HepG2 (cell line): Measurements from ENCODE around the gene SMPD3. TPM values are rescaled to one million over a fixed set of nuclear protein-coding genes. Genes with fewer than 3 reads are reported as not detected.

Experiments
- ATAC-seq: fragments of 200-7000 bp; cut with Tn5 transposase; 3 replicates; pipeline ENCODE4 v1.9.1; 2020; ENCODE audit warnings: mild to moderate bottlenecking, moderate library complexity
- BruUV-seq: library from RNA; stranded (reverse); fragments of 400-500 nt; replicated peaks from 2 replicates; lab custom pipeline; 2021; lab: Mats Ljungman, UMichigan
- CTCF ChIA-PET: fragments of 300-600 bp; formaldehyde crosslinking; extraction: SDS; loops from one replicate; lab custom pipeline; 2021; ENCODE audit warnings: low total read pairs, inconsistent platforms, low intra/inter-chr PET ratio; lab: Yijun Ruan, JAX
- POLR2A ChIA-PET: fragments of 350-600 bp; sonication (Branson Sonifier 250); formaldehyde crosslinking; loops from one replicate; lab custom pipeline; 2020; ENCODE audit warnings: antibody characterized with exemption, inconsistent platforms; lab: Yijun Ruan, JAX
- DNase-seq: peaks from one replicate; pipeline ENCODE4 v3.0.0-alpha.2; 2015; ENCODE audit warnings: low spot score
- FAIRE-seq: peaks from 3 replicates; lab custom pipeline; 2011; peaks lifted over from hg19 to GRCh38; lab: Jason Lieb, UNC
- H2AFZ ChIP-seq: one replicate; pipeline ENCODE4 v1.6.1; 2011; ENCODE audit warnings: low read length, inconsistent platforms
- H3K27ac ChIP-seq: fragments of 300-600 bp; 3 replicates; pipeline ENCODE4 v1.8.0; 2011; ENCODE audit warnings: mixed run types, mild to moderate bottlenecking, mixed read lengths, low read length, inconsistent platforms; ENCODE audit not compliant: insufficient read depth; ENCODE audit errors: extremely low read length
- H3K27me3 ChIP-seq, 2 experiments: fragments of 200-600 bp in 1 of 2; 2 replicates in 1 of 2; 3 replicates in 1 of 2; pipeline versions ENCODE4 v1.6.0 to v1.8.0; 2011; ENCODE audit warnings: low read length in 2 of 2, mild to moderate bottlenecking in 2 of 2, moderate library complexity in 2 of 2, inconsistent platforms in 1 of 2; ENCODE audit not compliant: insufficient read depth in 2 of 2, control insufficient read depth in 1 of 2
- H3K36me3 ChIP-seq, 2 experiments: fragments of 200-600 bp in 1 of 2; replicated peaks in 1 of 2; 2 replicates in 1 of 2; 3 replicates in 1 of 2; pipeline versions ENCODE4 v1.5.1 to v1.8.0; 2011; ENCODE audit warnings: low read length in 2 of 2, inconsistent platforms in 1 of 2; ENCODE audit not compliant: insufficient read depth in 2 of 2, control insufficient read depth in 1 of 2
- H3K4me1 ChIP-seq: 2 replicates; pipeline ENCODE4 v1.5.1; 2012; ENCODE audit warnings: low read length, inconsistent platforms; ENCODE audit not compliant: insufficient read depth
- H3K4me2 ChIP-seq: 2 replicates; pipeline ENCODE4 v1.6.0; 2011; ENCODE audit warnings: low read depth, low read length, inconsistent platforms
- H3K4me3 ChIP-seq, 3 experiments: fragments of 200-600 bp in 1 of 3; sonication (generic), shearing (Covaris generic) in 1 of 3; replicated peaks in 1 of 3; 2 replicates each; pipeline ENCODE4 v1.5.1; 2011 to 2016; ENCODE audit warnings: low read length in 3 of 3, inconsistent platforms in 2 of 3, low read depth in 2 of 3, mild to moderate bottlenecking in 2 of 3, control low read depth in 1 of 3, mixed read lengths in 1 of 3; ENCODE audit not compliant: insufficient read depth in 1 of 3
- H3K79me2 ChIP-seq: one replicate; pipeline ENCODE4 v1.6.1; 2011; ENCODE audit warnings: low read length, inconsistent platforms; ENCODE audit not compliant: insufficient read depth
- H3K9ac ChIP-seq: 2 replicates; pipeline ENCODE4 v1.6.0; 2011; ENCODE audit warnings: mild to moderate bottlenecking, low read depth, low read length, inconsistent platforms; ENCODE audit not compliant: insufficient read depth
- H3K9me3 ChIP-seq: 2 replicates; pipeline ENCODE4 v1.5.1; 2012; ENCODE audit warnings: mild to moderate bottlenecking, low read length
- H4K20me1 ChIP-seq: 2 replicates; pipeline ENCODE4 v1.6.0; 2011; ENCODE audit warnings: inconsistent platforms, mild to moderate bottlenecking, low read length, moderate library complexity; ENCODE audit not compliant: insufficient read depth
- BRCA1 ChIP-seq: sonication (generic); formaldehyde crosslinking; IDR thresholded peaks from 2 replicates; pipeline ENCODE4 v1.4.0; 2020; ENCODE audit warnings: missing genetic modification reagents
- CENPBD1 ChIP-seq: sonication (generic); formaldehyde crosslinking; IDR thresholded peaks from 2 replicates; pipeline ENCODE4 v1.8.0; 2022; ENCODE audit warnings: missing genetic modification reagents, low read depth, mild to moderate bottlenecking, borderline replicate concordance
- DRAP1 ChIP-seq: IDR thresholded peaks from 2 replicates; pipeline ENCODE4 v1.6.1; 2016; ENCODE audit warnings: missing genetic modification reagents, missing compliant biosample characterization
- ELF4 ChIP-seq: sonication (generic); formaldehyde crosslinking; IDR thresholded peaks from 2 replicates; pipeline ENCODE4 v1.5.0; 2020; ENCODE audit warnings: missing genetic modification reagents, mild to moderate bottlenecking, moderate library complexity, borderline replicate concordance
- ELK4 ChIP-seq: sonication (generic); formaldehyde crosslinking; IDR thresholded peaks from 2 replicates; pipeline ENCODE4 v1.9.0; 2021; ENCODE audit warnings: missing genetic modification reagents, borderline replicate concordance
- FOXP1 ChIP-seq, 2 experiments: fragments of 450-650 bp in 1 of 2; IDR thresholded peaks; 2 replicates each; pipeline ENCODE4 v1.6.1; 2017 to 2018; ENCODE audit warnings: antibody characterized with exemption in 1 of 2
- HNRNPLL ChIP-seq: fragments of 200-400 bp; formaldehyde crosslinking; IDR thresholded peaks from 2 replicates; pipeline ENCODE4 v1.6.1; 2017; ENCODE audit warnings: mild to moderate bottlenecking, low read depth, low read length; ENCODE audit not compliant: poor library complexity, severe bottlenecking
- MAFK ChIP-seq, 2 experiments: IDR thresholded peaks in 1 of 2; conservative IDR thresholded peaks in 1 of 2; 2 replicates each; pipeline ENCODE4 v1.6.1; 2011; ENCODE audit warnings: improper control_type of control experiment in 2 of 2, low read length in 2 of 2
- MLX ChIP-seq: IDR thresholded peaks from 2 replicates; pipeline ENCODE4 v1.6.1; 2016
- NFIC ChIP-seq: IDR thresholded peaks from 2 replicates; pipeline ENCODE4 v1.6.1; 2012; ENCODE audit warnings: mild to moderate bottlenecking, low read length, inconsistent platforms
- RXRA ChIP-seq: sonication (generic); formaldehyde crosslinking; IDR thresholded peaks from 2 replicates; pipeline ENCODE4 v1.5.1; 2020; ENCODE audit warnings: missing genetic modification reagents
- SNRNP70 ChIP-seq: fragments of 200-400 bp; formaldehyde crosslinking; IDR thresholded peaks from 2 replicates; pipeline ENCODE4 v1.6.1; 2017; ENCODE audit warnings: mild to moderate bottlenecking, low read depth, low read length, moderate library complexity
- SRSF9 ChIP-seq: fragments of 200-400 bp; formaldehyde crosslinking; IDR thresholded peaks from 2 replicates; pipeline ENCODE4 v1.6.1; 2018; ENCODE audit warnings: borderline replicate concordance, mild to moderate bottlenecking, low read depth, low read length; ENCODE audit not compliant: insufficient read depth, poor library complexity, severe bottlenecking
- SSRP1 ChIP-seq: IDR thresholded peaks from 2 replicates; pipeline ENCODE4 v1.6.1; 2016; ENCODE audit warnings: control low read depth
- TAF15 ChIP-seq: fragments of 200-400 bp; formaldehyde crosslinking; IDR thresholded peaks from one replicate; pipeline ENCODE4 v1.6.1; 2018; ENCODE audit warnings: mild to moderate bottlenecking, low read depth, low read length; ENCODE audit not compliant: poor library complexity, severe bottlenecking
- TARDBP ChIP-seq: sonication (generic); formaldehyde crosslinking; IDR thresholded peaks from 2 replicates; pipeline ENCODE4 v1.8.0; 2022; ENCODE audit warnings: mild to moderate bottlenecking, missing genetic modification reagents
- ZFP90 ChIP-seq: sonication (generic); formaldehyde crosslinking; IDR thresholded peaks from 2 replicates; pipeline ENCODE4 v1.8.0; 2022; ENCODE audit warnings: missing genetic modification reagents, mild to moderate bottlenecking, inconsistent platforms, borderline replicate concordance
- ZNF343 ChIP-seq: sonication (generic); formaldehyde crosslinking; IDR thresholded peaks from 2 replicates; pipeline ENCODE4 v1.4.0; 2020; ENCODE audit warnings: mild to moderate bottlenecking, missing genetic modification reagents
- ZNF549 ChIP-seq: sonication (generic); formaldehyde crosslinking; IDR thresholded peaks from 2 replicates; pipeline ENCODE4 v1.5.0; 2020; ENCODE audit warnings: missing genetic modification reagents
- ZSCAN25 ChIP-seq: sonication (generic); formaldehyde crosslinking; IDR thresholded peaks from 2 replicates; pipeline ENCODE4 v1.8.0; 2022; ENCODE audit warnings: mild to moderate bottlenecking, missing genetic modification reagents
- WGBS: methylation state at CpG from one replicate; pipeline ENCODE4 v1.1.6; 2017; ENCODE audit warnings: low lambda C conversion rate; 5-methylcytosine and 5-hydroxymethylcytosine counted together
- in situ Hi-C: cut with HindIII; loops from 2 replicates; pipeline ENCODE4 v1.10.0; 2017; ENCODE audit warnings: low pct_unique_long_range_greater_than_20kb; ENCODE audit not compliant: extremely low pct_ligation_motif_present
- intact Hi-C: fragments of 100-400 bp; cut with micrococcal nuclease; formaldehyde crosslinking; loops from one replicate; pipeline ENCODE4 v1.10.0; 2022; ENCODE audit not compliant: unreplicated experiment
- polyA plus RNA-seq, 8 experiments: library from polyadenylated mRNA; depleted of rRNA in 3 of 8; stranded (reverse) in 7 of 8; unstranded in 1 of 8; fragments of >200 nt; fragmentation: Illumina TruSeq in 4 of 8; extraction: Trizol in 4 of 8; gene quantifications; 2 replicates each; pipeline versions ENCODE4 v1.2.1 to v1.2.3, GENCODE V29; 2011 to 2016; ENCODE audit warnings: low read depth in 4 of 8, missing spikeins in 1 of 8, mixed read lengths in 1 of 8; ENCODE audit not compliant: insufficient read depth in 1 of 8
- total RNA-seq, 5 experiments: library from RNA; depleted of rRNA; stranded (reverse); fragments of >200 nt; fragmentation: Illumina TruSeq; extraction: Trizol; gene quantifications; 2 replicates each; pipeline ENCODE4 v1.2.3, GENCODE V29; 2016; ENCODE audit warnings: low read depth in 1 of 5

Gene SMPD3
- total and polyA plus RNA-seq, 2 of the 13 experiments (the other 11 are each of a cell fraction or from before 2014, with no cell fraction given) = 0.07 to 0.32 TPM

GRCh38 chr16:68493412-68494070, 45.2 kb upstream of the SMPD3 start:
- Histone ChIP-seq H3K4me3 (no peak overlapping the region), H3K27me3 (peaks cover 0 to 3% of the 10 kb centered on the region in 2 experiments; a peak in 2 of 5 replicates), H3K79me2 (no peaks in the 10 kb centered on the region), H3K9ac (no peak overlapping the region), H3K27ac (no peak overlapping the region), H3K9me3 (peaks cover 12% of the 10 kb centered on the region), H4K20me1 (no peaks in the 10 kb centered on the region), H2AFZ (no peak overlapping the region), H3K4me2 (no peak overlapping the region), H3K4me1 (no peaks in the 10 kb centered on the region), H3K36me3 (no peaks in the 10 kb centered on the region)
- POLR2A ChIA-PET = no interaction called here
- no peak for TF ChIP-seq CENPBD1 (CRISPR knock-in tag)
- no peak for TF ChIP-seq ZSCAN25 (CRISPR knock-in tag)
- no peak for TF ChIP-seq ELF4
- no peak for TF ChIP-seq ELK4 (CRISPR knock-in tag)
- no peak for TF ChIP-seq MLX (CRISPR knock-in tag)
- no peak for TF ChIP-seq SNRNP70
- TF ChIP-seq RXRA = no peak
- TF ChIP-seq ZNF549 (CRISPR knock-in tag) = no peak
- no peak for TF ChIP-seq SRSF9
- TF ChIP-seq FOXP1 (IDR thresholded peaks at IDR 0.05) = no peak
- TF ChIP-seq FOXP1 (CRISPR knock-in tag; IDR thresholded peaks at IDR 0.05) = no peak
- no peak for TF ChIP-seq TARDBP (CRISPR knock-in tag)
- TF ChIP-seq DRAP1 (CRISPR knock-in tag) = no peak
- no peak for TF ChIP-seq BRCA1
- TF ChIP-seq TAF15 = no peak
- TF ChIP-seq ZNF343 = no peak
- TF ChIP-seq MAFK (conservative IDR thresholded peaks at IDR 0.05 in 1 of 2, IDR thresholded peaks at IDR 0.05 in 1 of 2; ENCODE audit: low read length in 2 of 2) = no peak
- no peak for TF ChIP-seq ZFP90
- TF ChIP-seq SSRP1 (CRISPR knock-in tag) = no peak
- TF ChIP-seq HNRNPLL = no peak
- no peak for TF ChIP-seq NFIC
- no peak for ATAC-seq
- no peak for DNase-seq
- intact Hi-C loops (no loop called here), in situ Hi-C loops (no loop called here)
- CTCF ChIA-PET = no interaction called here
- FAIRE-seq = no peak
- no TSS peak for BruUV-seq
- WGBS = 37% methylated on average over 3 of the region's 5 CpGs
